Neural progenitor cell (in vitro differentiated cells): Measurements from ENCODE around the gene HDGFL2. TPM values are rescaled to one million over a fixed set of nuclear protein-coding genes. Genes with fewer than 3 reads are reported as not detected.

Experiments
- DNase-seq: peaks from one replicate; pipeline ENCODE4 v3.0.0-alpha.2; 2016; ENCODE audit warnings: low spot score
- H2AFZ ChIP-seq: fragments of 200-600 bp; sonication (generic); replicated peaks from 2 replicates; pipeline ENCODE4 v1.6.1; 2016; ENCODE audit warnings: antibody characterized with exemption
- H3F3A ChIP-seq: fragments of 200-600 bp; sonication (generic); 2 replicates; pipeline ENCODE4 v1.6.1; 2016; ENCODE audit warnings: antibody characterized with exemption, low read depth
- H3K27ac ChIP-seq: fragments of 200-600 bp; sonication (generic); 2 replicates; pipeline ENCODE4 v1.5.1; 2016; ENCODE audit warnings: mild to moderate bottlenecking
- H3K27me3 ChIP-seq: fragments of 200-600 bp; sonication (generic); 2 replicates; pipeline ENCODE4 v1.6.1; 2016; ENCODE audit warnings: mild to moderate bottlenecking, moderate library complexity
- H3K36me3 ChIP-seq: fragments of 200-600 bp; sonication (generic); 2 replicates; pipeline ENCODE4 v1.5.1; 2016
- H3K4me1 ChIP-seq: fragments of 200-600 bp; sonication (generic); 2 replicates; pipeline ENCODE4 v1.6.1; 2016; ENCODE audit warnings: mixed run types
- H3K4me2 ChIP-seq: fragments of 200-600 bp; sonication (generic); 2 replicates; pipeline ENCODE4 v1.6.1; 2016
- H3K4me3 ChIP-seq: fragments of 200-600 bp; sonication (generic); 2 replicates; pipeline ENCODE4 v1.5.1; 2016
- H3K79me2 ChIP-seq: fragments of 200-600 bp; sonication (generic); 2 replicates; pipeline ENCODE4 v1.6.1; 2016; ENCODE audit warnings: low read depth
- H3K9ac ChIP-seq: fragments of 200-600 bp; sonication (generic); 2 replicates; pipeline ENCODE4 v1.6.1; 2016
- H3K9me3 ChIP-seq: fragments of 200-600 bp; sonication (generic); 2 replicates; pipeline ENCODE4 v1.5.1; 2016; ENCODE audit warnings: low read depth
- H4K20me1 ChIP-seq: fragments of 200-600 bp; sonication (generic); 2 replicates; pipeline ENCODE4 v1.6.1; 2016; ENCODE audit warnings: low read depth
- H3K27ac Mint-ChIP-seq: 3 replicates; pipeline ENCODE4 v1.8.0; 2021; ENCODE audit warnings: mixed read lengths
- H3K27me3 Mint-ChIP-seq: 2 replicates; pipeline ENCODE4 v1.8.0; 2022; ENCODE audit warnings: low read depth, mild to moderate bottlenecking, inconsistent platforms, moderate library complexity, mixed read lengths; ENCODE audit not compliant: insufficient read depth
- H3K36me3 Mint-ChIP-seq: 3 replicates; pipeline ENCODE4 v1.8.0; 2021; ENCODE audit warnings: mixed read lengths
- H3K4me1 Mint-ChIP-seq: 3 replicates; pipeline ENCODE4 v1.8.0; 2021; ENCODE audit warnings: mixed read lengths
- H3K4me3 Mint-ChIP-seq: 3 replicates; pipeline ENCODE4 v1.8.0; 2021; ENCODE audit warnings: mild to moderate bottlenecking, moderate library complexity, mixed read lengths
- H3K9me3 Mint-ChIP-seq: 3 replicates; pipeline ENCODE4 v1.8.0; 2020; ENCODE audit warnings: mixed read lengths
- CTCF ChIP-seq: fragments of 200-600 bp; sonication (generic); IDR thresholded peaks from 2 replicates; pipeline ENCODE4 v1.5.1; 2017; ENCODE audit warnings: antibody characterized with exemption, mild to moderate bottlenecking
- EZH2 ChIP-seq: fragments of 200-600 bp; sonication (generic); IDR thresholded peaks from 2 replicates; pipeline ENCODE4 v1.6.1; 2017; ENCODE audit warnings: antibody characterized with exemption, mild to moderate bottlenecking, moderate library complexity
- EZH2phosphoT487 ChIP-seq: fragments of 200-600 bp; sonication (generic); IDR thresholded peaks from 2 replicates; pipeline ENCODE4 v1.6.1; 2017; ENCODE audit warnings: antibody characterized with exemption
- total RNA-seq: library from RNA; depleted of rRNA; stranded (reverse); fragments of >200 nt; gene quantifications from 2 replicates; pipeline ENCODE4 v1.2.3, GENCODE V29; 2015; ENCODE audit warnings: low replicate concordance

HDGFL2 gene
- total RNA-seq, 1 donor from 2014 or later, result 36.0 TPM

DNA sequence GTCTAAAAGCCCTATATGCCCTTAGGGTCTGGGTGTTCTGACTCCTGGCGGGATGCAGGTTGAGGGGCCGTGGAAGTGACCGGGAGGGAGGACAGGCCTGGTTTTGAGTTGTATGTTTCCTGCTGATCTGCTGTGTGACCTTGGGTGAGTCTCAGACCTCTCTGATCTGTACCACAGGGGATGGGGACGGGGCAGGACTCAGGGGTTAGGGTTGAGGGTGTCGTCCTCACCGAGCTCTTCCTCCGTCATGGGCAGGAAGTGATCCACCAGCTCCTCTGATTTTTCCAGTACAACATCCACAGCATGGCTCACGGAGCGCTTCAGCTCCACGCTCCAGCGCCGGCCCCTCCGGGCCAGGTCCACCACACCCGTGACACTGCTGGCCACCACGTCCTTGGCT is 56.7 kb downstream of the HDGFL2 start:
- TF ChIP-seq CTCF, result no peak
- DNase-seq, result no peak
- Mint-ChIP-seq H3K9me3 (no peaks in the 10 kb centered on the region), H3K4me3 (no peak overlapping the region), H3K36me3 (no peaks in the 10 kb centered on the region), H3K27ac (no peak overlapping the region), H3K27me3 (peaks cover 9% of the 10 kb centered on the region), H3K4me1 (peaks cover 4% of the 10 kb centered on the region)
- H3K4me2 ChIP-seq, result no peak overlapping the region
- no peaks in the 10 kb centered on the region for H3K36me3 ChIP-seq
- no peaks in the 10 kb centered on the region for H3K9me3 ChIP-seq
- H3K4me1 ChIP-seq, result no peaks in the 10 kb centered on the region
- no peaks in the 10 kb centered on the region for H3F3A ChIP-seq
- no peak overlapping the region for H3K27ac ChIP-seq
- peaks cover 9% of the 10 kb centered on the region for H3K27me3 ChIP-seq
- H4K20me1 ChIP-seq, result no peaks in the 10 kb centered on the region
- no peak overlapping the region for H3K9ac ChIP-seq
- H3K79me2 ChIP-seq, result no peaks in the 10 kb centered on the region
- H3K4me3 ChIP-seq, result no peak overlapping the region
- H2AFZ ChIP-seq, result no peak overlapping the region

- Mint-ChIP-seq H3K27ac (no peak overlapping the region), H3K36me3 (no peaks in the 10 kb centered on the region), H3K9me3 (no peaks in the 10 kb centered on the region), H3K4me3 (no peak overlapping the region), H3K27me3 (peaks cover 12% of the 10 kb centered on the region), H3K4me1 (peaks cover 4% of the 10 kb centered on the region)
- Histone ChIP-seq H3K9ac (no peak overlapping the region), H3K4me2 (no peak overlapping the region), H3K9me3 (no peaks in the 10 kb centered on the region), H4K20me1 (peaks cover 6% of the 10 kb centered on the region), H3K4me3 (no peak overlapping the region), H3K4me1 (peaks cover 3% of the 10 kb centered on the region), H3K27me3 (peaks cover 20% of the 10 kb centered on the region), H3F3A (no peaks in the 10 kb centered on the region), H3K27ac (no peak overlapping the region), H2AFZ (no peak overlapping the region), H3K79me2 (no peaks in the 10 kb centered on the region), H3K36me3 (no peaks in the 10 kb centered on the region)
- no peak for DNase-seq
- no peak for TF ChIP-seq EZH2phosphoT487
- TF ChIP-seq CTCF, result no peak
- no peak for TF ChIP-seq EZH2
Observed at GRCh38 chr19:4529924-4530522, 57.9 kb downstream of the HDGFL2 start.

- no peak overlapping the region for H2AFZ ChIP-seq
- no peaks in the 10 kb centered on the region for H3K9me3 ChIP-seq
- no peak overlapping the region for H3K27ac ChIP-seq
- DNase-seq, result no peak
- no peak overlapping the region for H3K4me2 ChIP-seq
- Mint-ChIP-seq H3K9me3 (no peaks in the 10 kb centered on the region), H3K4me1 (peaks cover 10% of the 10 kb centered on the region), H3K27ac (no peak overlapping the region), H3K4me3 (no peak overlapping the region), H3K36me3 (no peaks in the 10 kb centered on the region), H3K27me3 (peaks cover 12% of the 10 kb centered on the region)
- H3K4me3 ChIP-seq, result no peak overlapping the region
- peaks cover 25% of the 10 kb centered on the region for H3K27me3 ChIP-seq
- no peaks in the 10 kb centered on the region for H3F3A ChIP-seq
- no peak for TF ChIP-seq EZH2
- no peak for TF ChIP-seq EZH2phosphoT487
- no peak for TF ChIP-seq CTCF
- H3K4me1 ChIP-seq, result peaks cover 7% of the 10 kb centered on the region
- H4K20me1 ChIP-seq, result peaks cover 6% of the 10 kb centered on the region
- no peak overlapping the region for H3K9ac ChIP-seq
- H3K36me3 ChIP-seq, result no peaks in the 10 kb centered on the region
- no peaks in the 10 kb centered on the region for H3K79me2 ChIP-seq
Observed at GRCh38 chr19:4531562-4532165, 59.6 kb downstream of the HDGFL2 start.
